EL (cell line): ENCODE results near the gene SEC61B.

Experiments
- DNase-seq: peaks from one replicate; pipeline ENCODE4 v3.0.0-alpha.2; 2016

The SEC61B gene

GRCh38 chr9:99221621-99222415 is at the start of gene SEC61B, which contains the start of gene ALG2:
Gene SEC61B, plus strand, starts transcription at chr9:99222282. Its CDS starts 82 bp downstream, at chr9:99222364.
Gene ALG2, minus strand, starts transcription at chr9:99221942. Its CDS starts 48 bp downstream, at chr9:99221894.
- DNase-seq, result peak; percentile 95

DNA sequence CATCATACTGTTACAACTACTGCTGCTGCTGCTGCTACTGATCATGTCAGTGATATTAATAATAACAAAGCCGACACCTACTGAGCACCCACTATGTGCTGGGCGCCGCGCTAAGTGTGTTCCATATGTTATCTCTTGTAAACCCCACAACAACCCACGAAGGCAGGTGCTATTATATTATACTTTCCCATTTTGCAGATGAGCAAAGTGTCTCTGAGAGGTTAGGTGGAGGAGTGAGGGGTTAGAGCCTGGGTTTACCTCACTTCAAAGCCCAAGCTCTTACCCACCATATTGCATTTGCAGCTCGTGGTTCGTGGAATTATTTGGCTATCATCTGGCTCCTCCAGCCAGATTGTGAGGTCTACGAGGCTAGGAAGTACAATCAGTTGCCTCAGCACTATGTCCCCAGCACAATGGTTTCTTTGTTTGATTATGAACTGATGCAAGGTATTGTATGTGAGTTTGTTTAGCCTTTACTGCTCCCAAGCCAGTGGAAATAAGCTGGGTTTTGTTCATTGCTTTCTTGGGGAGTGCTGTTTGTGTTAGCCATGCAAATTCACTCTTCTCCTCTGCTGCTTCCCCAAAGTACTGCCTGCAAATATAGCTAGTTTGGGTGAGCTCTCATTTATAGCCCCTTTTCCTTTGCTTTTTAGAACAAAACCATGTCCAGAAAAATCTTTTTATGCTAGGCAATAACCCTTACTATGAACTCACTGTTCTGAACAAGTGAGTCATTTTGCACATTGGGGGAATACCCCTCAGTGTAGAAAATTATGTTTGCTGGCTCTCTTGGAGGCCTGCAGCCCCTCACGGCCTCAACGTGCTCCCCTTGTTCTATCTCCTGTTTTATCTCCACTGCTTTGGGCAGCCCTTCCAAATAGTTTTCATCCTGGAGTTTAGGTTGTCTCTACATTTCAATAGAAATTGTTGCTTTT is 48.2 kb upstream of the SEC61B start:
- DNase-seq, result no peak

DNA sequence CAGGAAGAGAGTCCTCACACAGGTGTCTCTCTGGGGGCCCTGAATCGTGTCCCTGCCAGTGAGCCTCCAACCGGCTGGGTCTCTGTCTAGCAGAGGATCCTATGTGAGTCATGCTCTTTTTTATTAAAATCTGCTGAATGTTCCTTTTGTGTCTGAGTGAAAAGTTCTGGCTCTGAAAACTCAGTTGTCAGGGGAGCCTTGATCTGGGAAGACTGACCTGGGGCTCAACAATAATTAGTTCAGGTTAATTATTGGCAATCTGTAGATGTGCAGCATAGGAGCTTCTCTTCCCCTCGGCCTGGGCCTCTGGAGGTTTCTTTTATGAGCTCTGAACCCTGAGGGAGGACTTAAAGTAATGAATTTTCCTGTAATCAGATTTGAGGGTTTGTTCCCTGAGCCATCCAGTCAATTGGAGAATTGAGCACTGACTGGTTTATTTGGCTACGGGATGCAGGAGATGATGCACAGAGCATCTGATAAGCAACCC is 45.5 kb upstream of the SEC61B start:
- no peak for DNase-seq

GRCh38 chr9:99177576-99178366 is 44.3 kb upstream of the SEC61B start:
- DNase-seq, result no peak

DNA sequence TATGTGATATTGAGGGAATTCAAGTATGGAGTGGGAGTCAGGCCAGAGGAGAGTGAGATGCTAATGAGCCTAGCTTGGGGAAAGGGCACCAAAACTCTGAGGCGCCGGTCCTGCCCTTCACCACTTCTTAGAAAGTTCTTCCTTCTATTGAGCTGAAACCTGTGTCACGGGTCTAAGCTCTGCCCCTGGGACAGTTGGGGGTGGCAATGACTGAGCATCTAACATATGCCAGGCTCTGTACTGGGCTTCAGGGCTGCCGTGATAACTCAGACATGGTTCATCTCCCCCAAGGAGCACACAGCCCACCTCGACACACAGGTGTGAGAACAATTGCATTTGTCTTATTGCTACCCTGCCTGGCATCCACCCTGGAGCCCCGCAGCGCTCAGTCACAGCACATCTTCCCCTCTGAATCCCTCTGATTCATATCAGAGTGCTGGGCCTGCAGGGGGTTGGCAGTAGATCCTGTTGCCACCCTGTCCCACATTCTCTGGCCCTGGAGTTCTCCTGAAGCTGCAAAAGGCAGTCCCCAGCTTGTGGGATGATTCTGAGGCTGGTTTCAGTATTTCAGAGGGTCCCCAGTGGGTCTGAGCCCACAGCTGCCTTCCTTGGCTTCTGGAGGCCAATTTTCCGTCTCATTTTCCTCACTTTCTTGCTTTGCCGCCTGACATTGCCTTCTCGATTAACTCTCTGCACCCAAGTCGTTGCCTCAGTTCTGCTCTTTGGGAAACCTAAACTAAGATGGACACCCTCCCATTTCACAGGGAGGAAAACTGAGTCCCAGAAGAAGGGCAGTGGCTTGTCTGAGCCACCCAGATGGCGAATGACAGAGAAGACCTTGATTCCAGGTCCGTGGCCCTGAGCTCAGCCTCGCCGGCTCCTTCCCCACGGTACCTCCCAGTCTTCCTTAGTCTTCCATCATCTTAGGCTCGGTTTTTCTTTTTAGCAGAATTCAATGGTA is 42.9 kb upstream of the SEC61B start:
- DNase-seq, result no peak

- DNase-seq, result no peak
Measured at GRCh38 chr9:99180199-99180598, 41.9 kb upstream of the SEC61B start.

- no peak for DNase-seq
Measured at GRCh38 chr9:99180662-99181061, 41.4 kb upstream of the SEC61B start.

GRCh38 chr9:99181206-99181605 is 40.9 kb upstream of the SEC61B start:
- DNase-seq, result no peak

DNA sequence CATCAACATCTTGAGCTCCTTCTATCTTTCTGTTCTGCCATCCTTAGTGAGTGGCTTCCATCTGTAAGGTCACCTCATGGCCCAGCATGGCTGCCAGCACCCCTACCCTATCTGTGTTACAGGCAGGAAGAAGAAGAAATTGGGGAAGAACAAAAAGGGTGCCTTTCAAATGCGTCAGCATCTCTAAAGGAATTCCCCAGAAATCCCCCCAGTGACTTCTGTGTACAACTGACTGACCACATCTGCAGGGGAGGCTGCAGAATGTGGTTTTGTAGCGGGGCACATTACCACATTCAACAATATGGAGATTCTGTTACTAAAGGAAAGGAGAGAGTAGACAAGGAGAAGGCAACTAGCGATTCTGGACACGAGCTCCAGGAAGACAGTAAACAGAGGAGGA is 40.5 kb upstream of the SEC61B start:
- DNase-seq, result peak; percentile 69

DNA sequence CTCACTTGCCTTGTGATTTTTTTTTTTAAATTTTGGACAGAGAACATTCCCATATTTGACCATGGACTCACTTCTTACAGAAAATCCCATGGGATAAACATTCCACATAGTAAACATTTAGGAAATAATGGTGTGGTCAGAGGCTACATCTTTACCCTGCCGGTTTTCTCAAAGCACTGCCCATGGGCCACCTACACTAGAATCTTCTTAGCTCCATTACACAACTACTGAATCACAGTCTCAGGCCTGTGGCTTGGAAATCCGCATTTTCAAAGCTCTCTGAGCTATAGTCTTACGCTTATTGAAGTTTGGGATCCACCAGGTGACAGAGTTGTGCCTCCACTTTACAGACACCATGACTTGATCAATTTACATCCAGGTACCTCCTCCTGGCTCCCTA is 39.7 kb upstream of the SEC61B start:
- no peak for DNase-seq

DNA sequence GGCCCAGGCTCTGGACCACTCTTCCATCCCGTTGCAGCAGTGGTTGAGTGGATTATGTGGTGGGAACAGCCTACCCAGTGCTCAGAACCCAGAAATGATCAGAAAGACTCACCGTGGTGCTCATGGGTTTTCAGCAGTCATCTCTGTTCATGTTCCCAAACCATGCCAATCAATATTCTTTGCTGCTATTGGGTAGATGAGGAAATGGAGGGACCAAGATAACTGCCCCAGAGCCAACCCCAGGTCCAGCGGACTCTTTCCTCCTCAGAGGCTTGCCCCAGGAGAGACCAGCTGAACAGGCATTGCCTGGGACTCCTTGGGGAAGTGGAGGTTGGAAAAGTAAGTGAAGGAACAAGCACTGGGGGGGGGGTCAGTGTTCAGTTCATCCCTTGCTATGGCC is 38.5 kb upstream of the SEC61B start:
- no peak for DNase-seq

- no peak for DNase-seq
Measured at GRCh38 chr9:99184110-99184474, 38.0 kb upstream of the SEC61B start.

GRCh38 chr9:99184475-99185347 is 37.4 kb upstream of the SEC61B start:
- peak; percentile 87 for DNase-seq

GRCh38 chr9:99185348-99185632 is 36.8 kb upstream of the SEC61B start:
- no peak for DNase-seq

- no peak for DNase-seq
Measured at GRCh38 chr9:99185934-99186333, 36.1 kb upstream of the SEC61B start.

DNA sequence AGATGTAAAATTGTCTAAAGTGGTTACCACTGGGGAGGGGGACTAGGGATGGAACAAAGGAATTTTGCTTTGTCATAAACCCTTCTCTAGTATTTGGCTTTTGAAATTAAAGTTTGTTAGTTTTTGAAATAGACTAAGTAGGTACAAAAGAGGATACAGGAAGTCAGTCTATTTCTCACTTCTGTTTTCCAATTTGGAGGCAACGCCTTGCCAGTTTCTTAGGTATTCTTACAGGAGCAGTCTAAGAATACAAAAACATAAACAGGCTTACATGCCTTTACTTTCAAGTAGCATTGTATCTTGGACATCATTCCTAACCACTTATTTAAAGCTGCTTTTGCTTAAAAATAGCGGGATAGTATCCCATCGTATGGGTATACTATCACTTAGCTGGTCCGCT is 34.8 kb upstream of the SEC61B start:
- no peak for DNase-seq

GRCh38 chr9:99189186-99189585 is 32.9 kb upstream of the SEC61B start:
- no peak for DNase-seq

DNA sequence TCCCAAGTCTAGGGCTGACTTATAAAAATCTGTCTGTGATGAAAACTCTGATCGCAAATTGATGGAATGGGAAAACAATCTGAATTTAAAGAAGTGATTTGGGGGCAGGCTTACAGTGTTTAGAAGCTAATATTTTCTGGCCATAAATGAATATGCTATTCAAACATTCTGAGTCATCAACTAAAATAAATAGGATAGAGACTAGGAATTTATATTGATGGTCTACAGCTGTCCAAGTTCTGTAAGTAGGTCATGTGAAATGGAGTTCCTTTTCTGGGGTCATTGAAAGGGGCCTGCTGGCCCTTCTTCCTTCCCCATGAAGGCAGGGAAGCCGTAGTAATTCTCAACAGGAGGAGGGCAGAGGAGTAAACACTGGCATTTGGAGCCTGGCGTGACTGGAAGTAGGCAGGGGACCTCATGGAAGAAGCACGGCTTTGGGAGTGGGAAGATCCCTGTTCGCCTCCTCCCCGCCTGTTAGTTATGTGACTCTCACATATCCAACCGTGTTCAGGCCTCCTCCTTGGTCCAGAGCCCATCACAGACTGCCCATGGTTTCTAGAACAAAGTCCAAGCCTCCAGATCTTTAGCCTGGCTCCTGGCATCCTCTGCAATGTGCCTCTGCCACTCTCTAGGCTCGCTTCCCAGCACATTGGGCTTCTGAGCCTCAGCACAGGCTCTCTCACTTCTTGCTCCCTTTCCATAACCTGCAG is 32.0 kb upstream of the SEC61B start:
- no peak for DNase-seq

GRCh38 chr9:99190597-99191283 is 31.3 kb upstream of the SEC61B start:
- no peak for DNase-seq
